Activated naive CD4-positive, alpha-beta T cell treated with anti-CD3 and anti-CD28 coated beads, Interleukin-2, amount 50 U/mL, for 72 hours (primary cell): Measurements from ENCODE around the gene SEC63. TPM values are rescaled to one million over a fixed set of nuclear protein-coding genes. Genes with fewer than 3 reads are reported as not detected.
"Not testable (repeated sequence)": the region's sequence is repeated elsewhere in the genome, so short reads cannot be mapped to it uniquely, and the experiment has no call there.

ENCODE experiments used
- ATAC-seq, 2 donors: fragments of 150-1000 bp; cut with Tn5 transposase; 2 replicates each; pipeline ENCODE4 v1.10.0; 2021; ENCODE audit warnings: mild to moderate bottlenecking in 2 of 2, moderate library complexity in 2 of 2
- DNase-seq, 2 donors: peaks; one replicate each; pipeline ENCODE4 v3.0.0; 2021 to 2022; ENCODE audit warnings: low spot score in 2 of 2
- H3K27ac Mint-ChIP-seq, 2 donors: one replicate each; pipeline ENCODE4 v1.8.0; 2022; ENCODE audit warnings: mild to moderate bottlenecking in 2 of 2, mixed read lengths in 2 of 2
- H3K36me3 Mint-ChIP-seq, 2 donors: one replicate each; pipeline ENCODE4 v1.8.0; 2022; ENCODE audit warnings: mixed read lengths in 2 of 2
- H3K9me3 Mint-ChIP-seq, 2 donors: one replicate each; pipeline ENCODE4 v1.8.0; 2022; ENCODE audit warnings: mixed read lengths in 2 of 2
- total RNA-seq, 2 donors: library from RNA; stranded (reverse); gene quantifications; one replicate each; pipeline ENCODE4 v1.2.3, GENCODE V29; 2022

SEC63 gene, protein sequence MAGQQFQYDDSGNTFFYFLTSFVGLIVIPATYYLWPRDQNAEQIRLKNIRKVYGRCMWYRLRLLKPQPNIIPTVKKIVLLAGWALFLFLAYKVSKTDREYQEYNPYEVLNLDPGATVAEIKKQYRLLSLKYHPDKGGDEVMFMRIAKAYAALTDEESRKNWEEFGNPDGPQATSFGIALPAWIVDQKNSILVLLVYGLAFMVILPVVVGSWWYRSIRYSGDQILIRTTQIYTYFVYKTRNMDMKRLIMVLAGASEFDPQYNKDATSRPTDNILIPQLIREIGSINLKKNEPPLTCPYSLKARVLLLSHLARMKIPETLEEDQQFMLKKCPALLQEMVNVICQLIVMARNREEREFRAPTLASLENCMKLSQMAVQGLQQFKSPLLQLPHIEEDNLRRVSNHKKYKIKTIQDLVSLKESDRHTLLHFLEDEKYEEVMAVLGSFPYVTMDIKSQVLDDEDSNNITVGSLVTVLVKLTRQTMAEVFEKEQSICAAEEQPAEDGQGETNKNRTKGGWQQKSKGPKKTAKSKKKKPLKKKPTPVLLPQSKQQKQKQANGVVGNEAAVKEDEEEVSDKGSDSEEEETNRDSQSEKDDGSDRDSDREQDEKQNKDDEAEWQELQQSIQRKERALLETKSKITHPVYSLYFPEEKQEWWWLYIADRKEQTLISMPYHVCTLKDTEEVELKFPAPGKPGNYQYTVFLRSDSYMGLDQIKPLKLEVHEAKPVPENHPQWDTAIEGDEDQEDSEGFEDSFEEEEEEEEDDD
- total RNA-seq: 100 to 1,000 TPM in 1 of 2 donors, 10 to 100 TPM in 1; 97.4 to 105 TPM

- DNase-seq (peak; percentile 97), ATAC-seq (peak; percentile 96 to 99)
- no peaks in the 10 kb centered on the region for H3K9me3 Mint-ChIP-seq
- peaks cover 16 to 26% of the 10 kb centered on the region in 2 donors for H3K36me3 Mint-ChIP-seq
- peak within 1 kb of the TSS; percentile 97 to 99 for H3K27ac Mint-ChIP-seq
These were observed at the start of gene SEC63 for GRCh38 chr6:107957909-107958688. SEC63 (minus strand) TSS chr6:107958208; CDS start chr6:107958009, 199 bp downstream.

GRCh38 chr6:108005961-108006360 lies 48.0 kb upstream of the SEC63 start:
- H3K9me3 Mint-ChIP-seq: peaks cover 11 to 12% of the 10 kb centered on the region in 2 donors
- no peak overlapping the region for H3K27ac Mint-ChIP-seq
- DNase-seq: no peak
- peaks cover 11% of the 10 kb centered on the region in 2 donors for H3K36me3 Mint-ChIP-seq
- ATAC-seq: no peak

DNA sequence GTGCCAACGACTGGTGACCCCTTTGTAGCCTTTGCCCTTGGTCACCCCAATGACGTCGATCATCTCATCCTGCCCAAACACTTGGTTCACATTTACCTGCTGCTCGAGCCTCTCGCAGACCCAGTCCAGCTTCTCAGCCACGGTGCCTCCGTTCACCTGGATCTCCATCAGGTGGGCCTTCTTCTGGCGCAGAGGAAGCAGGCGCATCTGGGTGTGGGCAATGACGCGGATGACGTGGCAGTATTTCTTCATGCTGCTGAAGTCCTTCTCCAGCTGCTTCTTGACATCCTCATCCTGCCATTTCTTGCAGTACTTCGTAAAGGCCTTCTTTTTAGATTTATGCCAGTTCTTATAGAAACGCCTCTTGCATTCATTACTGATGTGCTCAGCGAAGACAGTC lies 46.9 kb upstream of the SEC63 start:
- Mint-ChIP-seq H3K27ac (no peak overlapping the region), H3K9me3 (peaks cover 10 to 11% of the 10 kb centered on the region in 2 donors), H3K36me3 (peaks cover 11% of the 10 kb centered on the region in 2 donors)
- no peak for ATAC-seq
- no peak for DNase-seq

DNA sequence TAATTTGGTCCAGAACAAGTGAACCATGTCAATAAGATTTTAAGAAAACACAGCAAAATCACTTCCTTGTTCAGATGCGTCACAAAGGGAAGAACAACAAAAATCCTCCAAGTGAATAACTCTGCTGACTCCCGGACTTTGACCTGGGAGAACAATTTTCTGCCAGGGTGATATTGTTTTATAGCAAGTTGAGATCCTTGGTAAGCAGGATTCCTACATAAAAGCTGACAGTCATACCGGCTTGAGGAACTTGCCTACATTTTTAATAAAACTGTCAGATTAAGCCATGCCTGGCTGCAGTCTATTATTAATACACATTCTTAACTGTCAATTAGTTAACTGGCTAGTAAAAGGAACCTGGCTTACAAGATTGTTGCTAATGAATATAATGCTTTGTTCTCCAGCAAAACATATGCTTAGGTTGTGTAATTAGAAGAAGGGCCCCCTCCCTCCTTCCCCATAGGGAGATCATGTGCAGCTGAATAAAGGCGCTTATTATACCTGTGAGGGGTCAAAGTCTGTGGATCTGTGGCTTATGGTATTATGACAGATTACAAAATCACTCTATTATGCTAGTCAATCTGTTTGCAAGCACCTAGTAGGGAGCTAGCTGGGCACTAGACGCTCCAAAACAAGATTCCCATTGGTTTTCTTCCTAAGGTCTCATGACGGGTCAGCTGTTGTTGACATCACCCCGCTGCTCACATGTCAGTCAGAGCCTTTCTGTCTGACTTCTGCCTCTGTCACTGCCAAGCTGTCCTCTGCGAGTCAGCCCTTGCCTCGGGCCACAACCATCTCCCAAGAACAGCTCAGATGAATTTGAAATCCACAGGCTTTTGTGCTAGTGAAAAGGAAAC lies 44.6 kb upstream of the SEC63 start:
- ATAC-seq (no peak), DNase-seq (no peak)
- H3K9me3 Mint-ChIP-seq: no peaks in the 10 kb centered on the region
- no peak overlapping the region for H3K27ac Mint-ChIP-seq
- no peaks in the 10 kb centered on the region for H3K36me3 Mint-ChIP-seq

DNA sequence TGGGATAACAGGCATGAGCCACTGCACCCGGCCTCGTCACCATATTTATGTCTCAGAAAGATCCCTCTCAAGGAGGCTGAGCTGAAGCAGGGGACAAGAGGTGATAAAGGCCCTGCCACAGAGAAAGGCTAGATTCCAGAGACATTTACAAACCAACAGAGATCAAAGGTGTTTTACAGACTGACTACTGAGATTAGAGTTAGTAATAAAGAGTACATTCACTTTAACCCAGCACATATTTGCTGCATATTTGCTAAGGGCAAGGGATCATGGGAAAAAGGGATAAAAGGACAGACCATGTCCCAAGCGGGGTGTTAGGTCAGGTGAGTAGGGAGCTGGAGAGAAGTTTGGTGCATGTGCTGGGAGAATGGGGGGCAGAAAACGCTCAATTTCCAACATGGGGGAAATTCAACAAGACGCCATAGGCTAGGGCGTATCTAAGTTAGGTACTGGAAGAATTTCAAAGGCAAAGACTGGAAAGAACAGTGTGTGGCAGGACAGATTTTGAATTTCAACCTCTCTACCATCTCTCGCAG lies 43.8 kb upstream of the SEC63 start:
- ATAC-seq (no peak), DNase-seq (no peak)
- H3K27ac Mint-ChIP-seq: no peak overlapping the region
- H3K36me3 Mint-ChIP-seq: no peaks in the 10 kb centered on the region
- H3K9me3 Mint-ChIP-seq: no peaks in the 10 kb centered on the region

DNA sequence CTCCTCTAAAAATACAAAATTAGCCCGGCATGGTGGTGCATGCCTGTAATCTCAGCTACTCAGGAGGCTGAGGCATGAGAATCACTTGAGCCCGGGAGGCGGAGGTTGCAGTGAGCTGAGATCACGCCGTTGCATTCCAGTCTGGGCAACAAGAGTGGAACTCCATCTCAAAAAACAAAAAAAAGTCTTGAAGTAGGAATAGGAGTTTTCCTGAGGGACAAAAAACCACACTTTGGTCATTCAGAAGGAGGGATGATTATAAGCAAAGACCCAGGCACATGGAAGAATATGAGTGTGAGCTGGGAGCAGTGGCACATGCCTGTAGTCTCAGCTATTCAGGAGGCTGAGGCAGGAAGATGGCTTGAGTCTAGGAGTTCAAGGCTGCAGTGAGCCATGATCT lies 42.3 kb upstream of the SEC63 start:
- not testable (repeated sequence) for H3K9me3 Mint-ChIP-seq, H3K36me3 Mint-ChIP-seq, ATAC-seq, H3K27ac Mint-ChIP-seq, DNase-seq

DNA sequence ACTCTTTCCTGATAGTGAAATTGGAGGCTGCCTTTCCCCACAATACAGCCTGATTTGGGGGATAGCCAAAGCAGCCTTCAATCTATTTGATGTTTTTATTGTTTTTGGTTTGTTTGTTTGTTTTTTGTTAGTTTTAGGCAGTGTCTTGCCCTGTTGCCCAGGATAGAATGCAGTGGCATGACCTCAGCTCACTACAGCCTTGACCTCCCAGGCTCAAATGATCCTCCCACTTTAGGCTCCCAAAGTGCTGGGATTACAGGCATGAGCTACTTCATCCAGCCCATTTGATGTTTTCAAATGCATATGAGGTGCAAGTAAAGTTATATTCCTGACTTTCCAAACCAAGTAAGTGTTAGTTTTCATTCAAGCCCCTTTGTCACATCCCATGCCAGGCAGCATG lies 41.3 kb upstream of the SEC63 start:
- Mint-ChIP-seq H3K9me3 (no peaks in the 10 kb centered on the region), H3K36me3 (no peaks in the 10 kb centered on the region), H3K27ac (no peak overlapping the region)
- DNase-seq: no peak
- no peak for ATAC-seq

- ATAC-seq (no peak), DNase-seq (no peak)
- Mint-ChIP-seq H3K27ac (no peak overlapping the region), H3K9me3 (no peaks in the 10 kb centered on the region), H3K36me3 (no peaks in the 10 kb centered on the region)
These were observed 34.0 kb upstream of the SEC63 start for GRCh38 chr6:107991772-107992550.

- H3K27ac Mint-ChIP-seq: peak overlapping the region in 1 of 2 donors; percentile 4
- H3K9me3 Mint-ChIP-seq: no peaks in the 10 kb centered on the region
- H3K36me3 Mint-ChIP-seq: no peaks in the 10 kb centered on the region
- DNase-seq: no peak
- ATAC-seq: no peak
These were observed 33.1 kb upstream of the SEC63 start for GRCh38 chr6:107991061-107991460.

GRCh38 chr6:107990587-107990986 lies 32.6 kb upstream of the SEC63 start:
- H3K9me3 Mint-ChIP-seq, DNase-seq, H3K27ac Mint-ChIP-seq, ATAC-seq, H3K36me3 Mint-ChIP-seq: not testable (repeated sequence)

DNA sequence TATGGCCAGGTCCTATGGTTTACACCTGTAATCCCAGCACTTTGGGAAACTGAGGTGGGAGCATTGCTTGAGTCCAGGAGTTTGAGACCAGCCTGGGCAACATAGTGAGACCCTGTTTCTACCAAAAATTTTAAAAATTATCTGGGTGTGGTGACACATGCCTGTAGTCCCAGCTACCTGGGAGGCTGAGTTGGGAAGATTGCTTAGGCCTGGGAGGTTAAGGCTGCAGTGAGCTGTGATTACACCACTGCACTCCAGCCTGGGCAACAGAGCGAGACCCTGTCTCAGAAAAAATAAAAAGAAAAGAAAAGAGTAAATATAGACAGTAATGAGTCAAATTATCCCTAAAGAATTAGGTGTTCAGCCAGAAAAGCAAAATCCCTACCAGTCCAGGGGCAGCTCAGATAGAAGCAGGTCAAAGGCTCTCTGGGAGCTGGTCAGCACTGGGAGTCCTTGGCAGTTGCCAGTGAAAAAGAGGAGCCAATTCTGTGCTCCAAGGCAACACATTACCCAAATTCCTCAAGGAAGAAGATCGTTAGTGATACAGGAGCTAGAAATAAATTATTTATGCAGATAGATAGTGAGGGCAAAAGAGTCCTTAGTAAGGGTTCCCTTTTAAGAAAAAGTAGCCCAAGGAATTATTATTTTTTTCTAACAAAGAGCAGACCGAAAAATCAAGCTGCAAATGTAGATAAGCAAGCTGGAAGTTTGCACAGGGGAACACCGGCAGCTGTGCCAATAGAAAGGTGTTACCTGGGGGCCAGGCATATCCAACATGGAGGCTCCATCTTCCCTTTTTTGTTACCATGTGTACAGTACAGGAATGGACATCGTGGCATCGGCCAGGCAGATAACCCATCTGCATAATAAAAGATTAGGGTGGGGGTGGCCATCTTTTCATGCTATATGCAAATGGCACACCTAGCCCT lies 31.4 kb upstream of the SEC63 start:
- no peak for DNase-seq
- ATAC-seq: no peak
- Mint-ChIP-seq H3K9me3 (no peaks in the 10 kb centered on the region), H3K27ac (no peak overlapping the region), H3K36me3 (no peaks in the 10 kb centered on the region)

- no peak for DNase-seq
- Mint-ChIP-seq H3K27ac (no peak overlapping the region), H3K9me3 (no peaks in the 10 kb centered on the region), H3K36me3 (no peaks in the 10 kb centered on the region)
- no peak for ATAC-seq
These were observed 30.6 kb upstream of the SEC63 start for GRCh38 chr6:107988570-107988969.

DNA sequence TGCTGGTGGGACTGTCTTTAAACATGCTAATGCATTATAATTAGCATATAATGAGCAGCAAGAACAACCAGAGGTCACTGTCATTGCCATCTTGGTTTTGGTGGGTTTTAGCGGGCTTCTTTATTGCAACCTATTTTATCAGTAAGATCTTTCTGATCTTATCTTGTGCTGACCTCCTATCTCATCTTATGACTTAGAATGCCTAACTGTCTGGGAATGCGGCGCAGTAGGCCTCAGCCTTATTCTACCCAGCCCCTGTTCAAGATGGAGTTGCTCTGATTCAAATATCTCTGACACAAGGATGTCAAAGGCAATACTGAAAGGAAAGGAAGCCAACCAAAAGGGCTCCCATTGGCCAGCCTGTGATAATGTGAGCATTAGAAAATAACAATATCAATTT lies 29.8 kb upstream of the SEC63 start:
- DNase-seq (no peak), ATAC-seq (no peak)
- Mint-ChIP-seq H3K36me3 (no peaks in the 10 kb centered on the region), H3K27ac (no peak overlapping the region), H3K9me3 (no peaks in the 10 kb centered on the region)

DNA sequence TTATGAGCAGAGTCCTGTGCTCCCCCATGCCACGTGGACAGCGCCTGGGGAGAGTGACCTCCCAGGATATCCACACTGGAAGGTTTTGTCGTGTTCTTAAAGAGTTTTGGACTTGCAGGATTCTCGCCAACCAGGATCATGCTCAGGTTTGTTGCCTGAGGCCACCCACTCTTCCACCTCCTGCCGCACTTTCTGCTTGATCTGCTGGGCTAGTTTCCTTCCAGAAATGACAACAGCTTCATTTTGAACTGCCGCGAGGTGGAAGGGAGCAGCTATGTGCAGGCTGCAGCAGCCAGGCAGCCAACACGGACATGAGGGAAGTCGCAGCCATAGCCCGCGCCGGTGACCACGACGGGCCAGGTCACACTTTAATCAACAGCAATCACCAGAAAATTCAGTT lies 27.7 kb upstream of the SEC63 start:
- Mint-ChIP-seq H3K27ac (no peak overlapping the region), H3K36me3 (no peaks in the 10 kb centered on the region), H3K9me3 (no peaks in the 10 kb centered on the region)
- ATAC-seq (no peak), DNase-seq (no peak)
